ENCODE results near the gene C15orf62.

Gene C15orf62

DNA sequence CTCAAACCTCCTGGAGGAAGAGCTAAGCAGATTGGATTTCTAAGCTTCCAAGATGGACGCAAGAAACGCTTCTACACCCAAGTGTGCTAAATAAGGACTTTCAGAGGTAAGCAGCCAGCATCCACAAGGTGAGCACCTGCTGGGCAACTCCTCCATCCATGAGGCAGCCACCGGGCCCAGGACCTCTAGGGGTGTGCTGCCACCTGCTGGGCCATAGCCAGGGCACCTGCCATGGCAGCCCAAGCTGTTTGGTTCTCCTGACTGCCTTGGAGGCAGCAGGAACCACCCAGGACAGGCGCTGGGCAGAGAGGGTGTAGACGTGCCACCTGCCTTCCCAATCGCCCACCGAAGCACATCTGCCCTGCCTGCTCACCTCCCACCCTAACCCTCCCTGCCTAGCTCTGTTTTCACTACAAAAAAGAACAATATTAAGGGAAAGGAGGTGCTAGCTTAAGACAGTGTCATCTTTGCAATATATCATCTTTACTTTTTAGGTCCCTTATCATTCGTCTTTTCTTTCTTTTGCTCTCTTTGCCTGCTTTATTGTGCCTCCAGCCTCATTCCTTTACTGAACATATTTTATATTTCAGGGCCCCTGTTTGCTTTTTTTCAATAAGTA is 12.9 kb downstream of the C15orf62 start:
- DNase-seq (ENCODE audit: low spot score), result peak; percentile 83

DNA sequence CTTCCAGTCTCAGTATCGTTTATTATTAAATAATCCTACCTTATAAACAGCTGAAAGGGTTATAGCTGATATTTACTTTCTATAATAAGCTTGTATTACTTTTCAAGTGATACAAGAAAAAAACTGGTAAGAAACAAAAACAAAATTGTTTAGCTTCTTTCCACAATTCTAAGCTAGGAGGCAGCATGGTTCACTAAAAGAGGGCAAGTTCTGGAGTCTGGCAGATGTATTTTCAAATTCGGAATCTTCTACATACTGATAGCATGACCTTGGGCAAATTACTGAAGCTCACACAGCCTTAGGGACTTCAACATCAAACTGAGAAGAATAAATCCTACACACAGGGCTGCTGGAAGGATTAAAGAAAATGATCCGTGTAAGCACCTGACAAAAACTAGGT is 15.4 kb downstream of the C15orf62 start:
- no peak for DNase-seq (ENCODE audit: low spot score)

DNA sequence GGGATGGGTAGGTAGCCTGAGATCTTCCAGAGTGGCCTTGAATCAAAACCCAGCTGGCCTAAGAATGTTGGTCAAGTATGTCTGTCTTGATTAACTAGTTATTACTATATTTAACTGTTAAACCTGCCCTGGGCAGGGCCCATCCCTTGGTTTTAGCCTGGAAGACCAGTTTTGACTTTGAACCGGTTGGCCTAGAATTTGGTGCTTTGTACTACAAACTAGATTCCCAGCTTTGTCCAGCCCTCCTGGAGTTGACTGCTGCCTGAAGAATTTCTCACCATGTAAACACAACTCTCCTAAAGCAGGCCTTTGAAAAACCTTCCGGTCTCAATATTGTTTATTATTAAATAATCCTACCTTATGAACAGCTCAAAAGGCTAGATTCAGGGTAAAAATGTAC is 16.0 kb downstream of the C15orf62 start:
- no peak for DNase-seq (ENCODE audit: low spot score)

DNA sequence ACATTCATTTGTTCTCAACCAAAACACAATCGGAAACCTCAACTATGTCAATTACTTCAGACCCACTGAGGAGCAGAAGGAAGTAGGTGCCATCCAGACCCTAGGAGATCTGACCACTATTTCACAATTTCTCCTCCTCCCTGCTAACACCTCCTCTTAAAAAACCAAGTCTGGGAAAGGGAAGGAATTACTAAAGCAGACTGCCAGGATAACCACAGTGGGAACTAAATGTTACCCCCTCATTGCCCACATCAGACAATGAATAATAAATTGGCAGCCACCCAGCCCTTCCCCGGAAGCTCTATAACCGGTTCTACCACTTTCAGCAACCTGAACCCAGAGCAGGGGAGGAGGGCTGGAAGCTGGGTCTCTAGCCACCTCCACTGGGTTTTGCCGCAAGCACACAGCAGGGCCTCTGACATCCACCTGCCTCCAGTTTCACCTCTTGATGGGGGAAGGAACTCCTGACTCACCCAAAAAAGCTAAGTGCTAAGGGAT is 17.6 kb downstream of the C15orf62 start:
- DNase-seq (ENCODE audit: low spot score), result peak; percentile 98

DNA sequence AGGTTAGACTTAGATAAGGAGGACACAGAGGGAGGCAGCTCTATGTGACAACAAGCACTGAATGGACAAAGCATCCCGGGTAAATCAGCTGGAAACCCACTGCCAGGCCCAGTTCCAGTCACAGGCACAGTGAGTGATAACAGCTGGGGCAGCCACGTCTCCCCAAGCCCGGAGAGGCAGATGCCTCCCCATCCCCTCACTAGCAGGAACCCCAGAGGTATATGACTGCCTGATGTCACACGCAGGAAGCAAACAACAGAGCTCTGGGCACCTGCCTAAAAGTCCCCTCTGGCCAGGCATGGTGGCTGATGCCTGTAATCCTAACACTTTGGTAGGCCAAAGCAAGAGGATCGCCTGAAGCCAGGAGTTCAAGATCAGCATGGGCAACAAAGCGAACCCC is 18.2 kb downstream of the C15orf62 start:
- no peak for DNase-seq (ENCODE audit: low spot score)

DNA sequence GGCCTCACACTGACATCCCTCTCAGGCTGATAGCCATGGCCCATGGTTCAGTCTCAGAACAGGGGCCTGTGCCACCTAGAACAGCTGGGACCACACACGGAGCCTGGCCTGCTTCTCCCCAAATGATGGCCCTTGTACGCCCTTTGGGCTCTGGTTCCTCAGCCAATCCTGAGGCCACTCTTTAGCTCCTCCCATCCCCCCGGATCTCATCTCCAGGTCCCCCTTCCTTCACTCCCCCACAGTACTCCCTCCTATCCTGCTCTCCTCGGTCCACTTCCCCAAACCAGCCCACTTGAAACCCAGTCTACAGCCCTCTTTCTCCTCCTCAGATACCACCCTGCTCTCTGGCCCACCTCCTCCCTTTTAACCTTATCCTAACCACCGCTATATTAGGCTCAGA is 19.3 kb downstream of the C15orf62 start:
- no peak for DNase-seq (ENCODE audit: low spot score)

DNA sequence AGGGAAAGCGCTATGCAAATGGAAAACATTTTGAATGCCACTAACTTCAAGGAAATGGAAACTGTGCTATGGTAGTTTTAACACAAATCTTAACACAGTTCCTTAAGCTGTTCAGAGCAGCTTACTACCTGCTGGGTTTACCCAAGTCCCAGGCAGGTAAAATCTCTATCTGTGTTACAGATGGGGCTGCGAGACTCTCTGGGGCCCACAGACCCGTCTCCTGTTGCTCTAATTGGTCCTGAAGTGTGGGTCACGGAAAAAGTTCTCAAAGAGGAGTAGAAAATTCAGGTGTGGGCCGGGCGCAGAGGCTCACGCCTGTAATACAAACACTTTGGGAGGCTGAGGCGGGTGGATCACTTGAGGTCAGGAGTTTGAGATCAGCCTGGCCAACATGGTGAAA is 20.2 kb downstream of the C15orf62 start:
- no peak for DNase-seq (ENCODE audit: low spot score)

DNA sequence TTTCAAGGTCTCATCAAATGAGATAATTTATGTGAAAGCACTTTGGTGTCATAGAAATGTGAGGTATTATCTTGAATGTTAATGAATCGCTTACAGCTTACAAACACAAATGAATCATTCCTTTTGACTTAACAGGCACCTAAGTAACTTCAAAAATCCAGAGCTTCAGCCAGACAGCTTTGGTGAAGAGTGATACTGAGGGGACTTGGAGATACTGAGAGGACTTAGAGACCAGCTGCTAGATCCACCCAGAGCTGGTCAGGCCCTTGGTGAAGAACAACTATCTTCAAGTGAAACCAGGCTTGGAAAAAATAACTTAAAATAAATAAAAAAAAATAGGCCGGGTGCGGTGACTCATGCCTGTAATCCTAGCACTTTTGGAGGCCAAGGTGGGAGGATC is 20.9 kb downstream of the C15orf62 start:
- peak; percentile 77 for DNase-seq (ENCODE audit: low spot score)

DNA sequence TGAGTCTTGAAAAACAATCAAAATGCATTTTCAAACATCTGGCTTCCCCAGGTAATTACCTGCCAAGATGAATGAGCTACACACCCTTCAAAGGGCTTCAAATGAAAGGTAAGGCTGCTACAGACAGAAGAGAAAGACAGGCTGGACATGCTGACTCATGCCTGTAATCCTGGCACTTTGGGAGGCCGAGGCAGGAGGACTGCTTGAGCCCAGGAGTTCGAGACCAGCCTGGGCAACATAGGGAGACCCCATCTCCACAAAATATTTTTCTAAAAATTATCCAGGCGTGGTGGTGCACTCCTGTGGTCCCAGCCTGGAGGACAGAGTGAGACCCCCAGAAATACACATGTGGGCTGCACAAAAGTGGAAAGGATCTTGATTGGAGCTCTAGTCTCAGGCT is 22.6 kb downstream of the C15orf62 start:
- no peak for DNase-seq (ENCODE audit: low spot score)

DNA sequence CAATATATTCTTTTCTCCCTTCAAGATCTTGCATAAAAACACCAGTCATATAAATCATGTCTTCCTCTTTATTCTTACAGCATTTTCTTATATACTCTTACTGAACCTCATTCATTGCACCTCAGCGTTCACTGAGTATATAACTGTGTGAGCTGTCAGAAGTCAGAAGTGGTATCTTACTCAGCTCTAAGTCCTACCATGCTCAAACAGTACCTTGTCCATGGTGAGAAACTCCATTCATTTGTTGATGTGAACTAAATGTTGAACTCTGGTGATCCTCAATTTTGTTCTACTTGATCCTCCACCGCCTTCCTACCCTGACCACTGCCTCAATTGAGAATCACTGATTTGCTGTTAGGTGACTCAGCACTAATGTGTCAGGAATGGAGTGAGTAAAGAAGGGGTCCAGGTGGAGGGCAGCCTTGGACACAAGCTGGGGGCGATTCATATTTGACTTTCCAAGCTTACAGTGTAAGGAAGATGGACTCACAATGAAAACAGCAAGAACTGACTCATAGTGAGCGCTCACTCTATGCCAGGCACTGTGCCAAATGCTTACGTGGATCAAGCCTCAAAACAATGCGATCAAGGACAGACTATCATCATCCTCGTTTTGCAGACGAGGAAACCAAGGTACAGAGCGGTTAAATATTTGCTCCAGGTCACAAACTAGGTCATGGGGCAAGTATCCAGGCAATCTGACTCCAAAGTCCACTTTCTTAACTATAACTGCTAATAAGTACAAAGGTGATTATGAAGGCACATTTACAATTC is 23.6 kb downstream of the C15orf62 start:
- DNase-seq (ENCODE audit: low spot score), result peak; percentile 98

DNA sequence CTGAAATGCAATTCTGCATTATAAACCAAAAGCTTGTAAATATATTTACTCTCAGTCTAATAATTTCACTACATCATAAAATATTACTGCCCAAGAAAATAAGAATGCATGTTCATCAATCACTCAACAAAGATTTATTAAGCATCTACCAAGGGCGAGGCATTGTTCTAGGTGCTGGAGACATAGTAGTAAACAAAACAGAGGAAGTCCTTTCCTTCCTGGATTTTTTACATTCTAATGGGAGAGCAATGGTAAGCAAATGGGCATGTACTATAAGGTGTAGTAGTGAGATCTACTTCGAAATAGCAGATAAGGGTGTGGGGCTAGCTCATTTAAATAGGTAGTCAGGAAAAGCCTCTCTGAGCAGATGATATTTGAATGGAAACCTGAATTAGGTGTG is 26.3 kb downstream of the C15orf62 start:
- DNase-seq (ENCODE audit: low spot score), result no peak

DNA sequence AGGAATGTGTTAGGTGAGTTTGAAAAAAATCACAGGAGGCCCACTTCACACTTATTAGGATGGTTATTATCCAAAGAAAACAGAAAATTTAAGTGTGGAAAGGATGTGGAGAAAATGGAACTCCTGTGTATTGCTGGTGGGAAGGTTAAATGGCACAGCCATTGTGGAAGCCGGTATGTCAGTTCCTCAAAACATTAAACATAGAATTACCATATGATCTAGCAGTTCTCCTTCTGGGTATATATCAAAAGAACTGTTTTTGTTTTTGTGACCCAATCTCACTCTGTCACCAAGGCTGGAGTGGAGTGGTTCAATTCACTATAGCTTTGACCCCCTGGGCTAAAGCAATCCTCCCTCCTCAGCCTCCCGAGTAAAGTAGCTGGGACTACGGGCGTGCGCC is 26.7 kb downstream of the C15orf62 start:
- DNase-seq (ENCODE audit: low spot score), result no peak

DNA sequence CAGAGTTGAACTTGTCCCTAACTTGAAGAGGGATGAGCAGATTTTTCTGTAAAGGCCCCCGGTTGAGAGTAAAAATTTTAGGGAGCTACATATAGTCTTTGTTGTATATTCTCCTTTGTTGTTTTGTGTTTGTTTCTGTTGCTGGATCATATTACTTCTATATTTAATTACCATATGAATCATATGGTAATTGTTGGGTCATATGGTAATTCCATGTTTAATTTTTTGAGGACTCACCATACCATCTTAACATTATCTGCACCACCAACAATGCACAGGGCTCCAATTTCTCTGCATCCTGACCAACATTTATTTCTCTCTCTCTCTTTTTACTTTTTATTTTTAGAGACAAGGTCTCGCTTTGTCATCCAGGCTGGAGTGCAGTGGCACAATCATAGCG is 29.7 kb downstream of the C15orf62 start:
- no peak for DNase-seq (ENCODE audit: low spot score)

DNA sequence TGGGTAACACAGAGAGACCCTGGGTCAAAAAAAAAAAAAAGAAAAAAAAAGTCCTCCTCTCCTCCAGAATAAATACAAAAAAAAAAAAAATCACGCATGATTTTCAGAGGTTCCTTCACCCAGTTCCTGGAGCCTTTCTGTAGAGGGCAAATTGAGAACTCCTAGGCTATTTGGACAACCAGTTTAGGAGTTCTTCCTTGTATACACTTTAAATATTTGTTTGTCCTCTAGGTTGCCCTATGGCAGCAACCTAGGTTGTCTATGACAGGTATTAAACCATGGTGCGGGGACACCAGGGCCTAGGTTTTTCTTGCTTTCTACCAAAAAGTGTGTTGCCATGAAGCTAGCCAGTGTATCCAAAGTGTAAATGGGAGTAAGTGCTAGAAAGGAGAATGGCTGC is 33.3 kb downstream of the C15orf62 start:
- DNase-seq (ENCODE audit: low spot score), result no peak

DNA sequence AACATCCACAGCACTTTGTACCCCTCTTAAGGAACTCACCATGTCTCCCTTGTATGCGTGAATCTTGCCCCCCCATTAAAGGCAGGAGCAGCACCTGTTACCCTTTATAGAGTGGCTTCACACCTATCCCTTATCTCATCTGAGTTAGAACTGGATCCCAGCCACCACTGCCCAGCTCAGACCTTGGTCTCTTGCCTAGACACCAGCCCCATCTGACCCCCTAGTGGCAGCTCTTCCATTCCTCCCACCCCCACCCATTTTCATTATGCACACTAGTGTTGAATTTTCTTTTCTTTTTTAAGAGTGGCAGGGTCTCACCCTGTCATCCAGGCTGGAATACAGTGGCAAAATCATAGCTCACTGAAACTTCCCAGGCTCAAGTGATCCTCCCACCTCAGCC is 33.9 kb downstream of the C15orf62 start:
- DNase-seq (ENCODE audit: low spot score), result no peak

DNA sequence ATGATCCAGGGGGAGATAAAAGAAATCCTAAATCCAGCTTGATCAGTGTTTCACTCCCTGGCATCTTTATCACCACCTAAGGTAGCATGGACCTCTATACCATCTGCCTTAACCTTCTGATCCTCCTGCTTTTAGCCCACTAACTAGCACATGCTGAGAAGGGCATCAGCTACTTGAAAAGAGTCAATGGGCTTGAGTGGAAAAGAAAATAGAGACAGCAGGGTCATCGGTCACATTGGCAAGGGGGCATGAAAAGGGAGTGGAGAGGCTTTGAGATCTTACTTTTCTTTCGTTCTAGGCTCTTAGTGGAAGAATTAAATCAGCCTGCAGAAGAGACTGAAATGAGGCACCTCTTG is 36.9 kb downstream of the C15orf62 start:
- no peak for DNase-seq (ENCODE audit: low spot score)

DNA sequence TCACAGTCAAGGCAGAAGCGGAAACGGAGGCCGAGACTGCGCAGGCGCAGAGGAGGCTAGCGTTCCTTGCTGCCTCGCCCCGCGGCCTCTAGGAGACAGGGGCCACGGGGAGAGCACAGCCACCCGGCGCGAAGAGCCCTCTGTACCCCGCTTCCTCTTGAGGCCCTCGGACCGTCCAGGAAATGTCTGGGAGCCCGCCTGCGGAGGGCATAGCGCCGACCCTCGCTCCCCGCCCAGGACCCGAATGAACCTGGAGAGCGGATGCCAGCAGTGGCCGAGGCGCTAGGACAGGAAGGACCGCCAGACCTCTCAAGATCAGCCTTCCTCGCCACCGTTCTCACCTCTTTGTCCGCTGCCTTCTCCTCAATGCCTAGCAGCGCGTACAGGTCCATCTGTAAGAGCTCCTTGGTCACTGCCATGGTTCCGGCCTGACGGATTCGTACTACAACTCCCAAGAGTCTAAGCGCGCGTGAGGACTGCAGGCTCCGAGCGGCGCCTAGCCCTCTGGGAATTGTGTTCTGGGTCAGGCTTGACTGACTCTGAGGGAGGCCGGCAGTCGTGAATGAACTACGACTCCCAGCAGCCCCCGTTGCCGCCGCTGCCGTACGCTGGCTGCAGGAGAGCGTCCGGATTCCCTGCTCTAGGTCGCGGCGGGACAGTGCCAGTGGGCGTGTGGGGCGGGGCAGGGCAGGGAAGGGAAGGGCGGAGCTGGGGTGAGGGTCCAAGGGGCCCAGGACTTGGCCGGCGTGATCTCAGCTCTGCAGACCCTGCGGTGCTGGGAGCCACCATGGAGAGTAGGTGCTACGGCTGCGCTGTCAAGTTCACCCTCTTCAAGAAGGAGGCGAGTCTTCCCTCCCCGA is 37.5 kb downstream of the C15orf62 start, which contains the start of the genes DNAJC17 and ZFYVE19:
Gene DNAJC17, minus strand, starts transcription at position 446 of the 860 bp plus-strand sequence. Its CDS starts 27 bp downstream, at position 419.
Gene ZFYVE19, plus strand, starts transcription at position 62 of the 860 bp plus-strand sequence. Its CDS starts 501 bp downstream, at position 563.
- DNase-seq (ENCODE audit: low spot score), result peak; percentile 98

DNA sequence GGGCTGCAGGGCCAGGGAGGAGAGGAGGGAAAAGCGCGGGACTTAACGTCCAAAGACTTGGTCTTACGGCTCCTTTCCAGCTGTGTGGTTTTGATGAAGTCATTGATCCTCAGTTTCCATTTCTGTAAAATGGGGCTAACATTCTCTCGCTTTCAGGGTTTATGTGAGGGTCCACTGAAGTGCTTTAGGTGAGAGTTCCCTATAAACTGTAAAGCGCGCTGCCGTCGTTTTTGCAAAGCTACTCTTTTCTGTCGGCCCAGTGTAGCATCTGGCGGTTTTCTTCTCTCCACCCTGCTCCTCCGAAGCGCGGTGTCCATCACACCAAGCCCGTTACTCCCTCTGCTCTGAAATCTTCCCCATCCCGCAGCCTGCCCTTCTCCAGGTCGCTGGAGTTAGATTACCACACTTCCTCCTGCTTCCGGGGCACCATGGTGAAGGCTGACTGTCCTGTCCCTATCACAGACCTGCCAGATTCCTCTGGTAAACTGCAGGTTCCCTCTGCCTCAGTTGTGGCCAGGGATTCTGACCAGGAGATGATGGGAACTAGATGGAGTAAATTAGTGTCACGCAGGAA is 38.2 kb downstream of the C15orf62 start:
- DNase-seq (ENCODE audit: low spot score), result peak; percentile 22

DNA sequence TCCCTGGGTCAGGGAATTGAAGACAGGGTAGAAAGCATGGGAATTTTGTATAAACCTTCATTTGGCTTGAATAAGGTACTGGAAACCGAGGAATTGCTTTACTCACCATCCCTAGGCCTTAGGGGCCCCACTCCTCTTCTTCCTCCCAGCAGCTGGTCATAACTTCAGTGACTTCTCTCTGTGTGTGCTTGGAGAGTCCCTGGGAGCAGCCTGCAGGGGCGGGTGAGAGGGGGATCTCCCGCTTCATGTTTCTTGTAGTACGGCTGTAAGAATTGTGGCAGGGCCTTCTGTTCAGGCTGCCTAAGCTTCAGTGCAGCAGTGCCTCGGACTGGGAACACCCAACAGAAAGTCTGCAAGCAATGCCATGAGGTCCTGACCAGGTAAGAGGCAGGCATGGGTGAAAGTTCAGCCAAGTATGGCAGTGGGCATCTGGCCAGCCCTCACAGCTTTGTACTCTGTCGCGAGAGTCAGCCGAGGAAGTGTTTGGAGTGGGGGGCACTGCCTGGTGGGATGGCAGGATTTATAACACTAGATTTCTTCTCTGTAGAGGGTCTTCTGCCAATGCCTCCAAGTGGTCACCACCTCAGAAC is 39.2 kb downstream of the C15orf62 start:
- DNase-seq (ENCODE audit: low spot score), result no peak

DNA sequence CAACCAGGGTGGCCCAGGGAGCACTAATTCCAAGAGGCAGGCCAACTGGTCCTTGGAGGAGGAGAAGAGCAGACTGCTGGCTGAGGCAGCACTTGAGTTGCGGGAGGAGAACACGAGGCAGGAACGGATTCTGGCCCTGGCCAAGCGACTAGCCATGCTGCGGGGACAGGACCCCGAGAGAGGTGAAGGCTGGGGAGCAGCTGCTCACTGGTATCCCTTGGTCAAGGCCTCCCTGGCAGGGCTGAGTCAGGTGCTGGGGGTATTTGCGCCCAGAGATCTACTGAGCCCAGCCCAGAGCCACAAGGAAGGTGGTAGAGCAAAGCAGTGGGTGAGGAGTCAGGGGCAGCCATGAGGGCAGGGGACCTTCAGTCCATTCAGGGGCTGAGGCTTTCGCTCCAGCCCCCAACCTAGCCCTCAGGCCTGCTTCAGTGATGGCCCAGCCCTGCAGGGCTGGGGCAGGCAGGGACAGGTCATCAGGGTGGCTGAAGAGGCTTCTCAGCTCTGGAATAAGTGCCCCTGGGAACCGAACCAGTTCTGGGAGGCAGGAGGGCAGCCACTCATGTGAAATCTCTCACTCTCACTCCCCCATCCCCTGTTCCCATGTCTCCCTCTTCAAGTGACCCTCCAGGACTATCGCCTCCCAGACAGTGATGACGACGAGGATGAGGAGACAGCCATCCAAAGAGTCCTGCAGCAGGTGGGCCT is 43.1 kb downstream of the C15orf62 start:
- no peak for DNase-seq (ENCODE audit: low spot score)

DNA sequence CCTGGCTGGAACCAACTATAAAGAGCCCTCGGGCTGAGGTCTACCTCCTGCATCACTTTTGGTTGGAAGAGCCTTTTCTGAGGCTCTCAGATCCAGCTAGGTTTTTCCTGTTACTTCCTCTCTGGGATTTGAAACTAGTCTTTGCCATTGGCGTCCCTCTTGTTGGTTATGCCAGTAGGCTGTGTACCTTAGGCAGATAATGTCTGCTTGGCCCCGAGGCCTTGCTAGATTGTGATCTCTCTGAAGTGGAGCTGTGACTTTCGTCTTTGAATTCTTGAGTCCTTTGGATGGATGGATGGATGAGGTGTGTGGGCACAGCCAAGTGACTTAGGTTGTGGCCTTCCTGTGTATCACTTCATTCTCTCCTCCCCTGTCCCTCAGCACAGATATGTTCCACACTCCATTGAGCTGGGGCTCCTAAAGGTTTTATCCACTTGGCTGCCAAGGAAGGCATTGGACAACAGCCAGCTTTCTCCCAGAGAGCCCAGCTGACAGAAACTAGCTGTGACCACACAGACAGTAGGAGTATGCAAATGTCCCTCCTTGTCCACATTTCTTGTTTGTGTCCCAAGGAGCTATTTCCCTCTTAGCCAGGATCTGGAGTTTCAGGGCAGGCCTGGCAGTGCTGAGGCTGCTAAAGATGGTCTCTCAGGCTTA is 45.4 kb downstream of the C15orf62 start:
- peak; percentile 82 for DNase-seq (ENCODE audit: low spot score)
